K562 (cell line): Measurements from ENCODE around the gene SAFB. TPM values are rescaled to one million over a fixed set of nuclear protein-coding genes. Genes with fewer than 3 reads are reported as not detected.
A peak's percentile ranks its signal among the peaks of the same experiment; 100 is the strongest.

Source experiments
- AFF1 ChIP-seq, 2 experiments: fragments of 450-650 bp; IDR thresholded peaks; 2 replicates each; pipeline ENCODE4 v1.6.1; 2018; ENCODE audit warnings: mild to moderate bottlenecking in 2 of 2, low read depth in 1 of 2; ENCODE audit not compliant: partially characterized antibody in 2 of 2
- AFF4 ChIP-seq: sonication (generic); formaldehyde crosslinking; IDR thresholded peaks from 2 replicates; pipeline ENCODE4 v1.8.0; 2023; ENCODE audit warnings: mild to moderate bottlenecking, missing genetic modification reagents
- CBFB ChIP-seq: sonication (generic); formaldehyde crosslinking; IDR thresholded peaks from 2 replicates; pipeline ENCODE4 v1.4.0; 2020; ENCODE audit warnings: mild to moderate bottlenecking, missing genetic modification reagents
- PHF21A ChIP-seq: fragments of 450-650 bp; IDR thresholded peaks from 2 replicates; pipeline ENCODE4 v1.6.1; 2017; ENCODE audit warnings: low read depth, borderline replicate concordance
- REST ChIP-seq, 2 experiments: fragments of 450-650 bp; formaldehyde crosslinking in 1 of 2; IDR thresholded peaks; 2 replicates each; pipeline versions ENCODE4 v1.4.0 to v1.6.1; 2014 to 2020; ENCODE audit warnings: mild to moderate bottlenecking in 2 of 2, borderline replicate concordance in 1 of 2, low read depth in 1 of 2
- polyA plus RNA-seq, 8 experiments: library from polyadenylated mRNA; depleted of rRNA in 4 of 8; stranded (reverse) in 5 of 8; unstranded in 3 of 8; fragments of >200 nt; fragmentation: Nextera tagmentation in 2 of 8; fragmentation: Illumina TruSeq in 1 of 8; extraction: Ambion mirVana in 2 of 8; extraction: Trizol in 1 of 8; gene quantifications; 2 replicates each; pipeline versions ENCODE4 v1.2.1 to v1.2.3, GENCODE V29; 2011 to 2014; ENCODE audit warnings: inconsistent platforms in 1 of 8, missing spikeins in 1 of 8
- total RNA-seq, 7 experiments: library from RNA; depleted of rRNA in 6 of 7; stranded (reverse); fragments of >200 nt in 6 of 7; fragmentation: Illumina TruSeq in 2 of 7; extraction: Trizol in 2 of 7; gene quantifications; 2 replicates each; pipeline versions ENCODE4 v1.2.1 to v1.2.3, GENCODE V29; 2011 to 2021; ENCODE audit warnings: low replicate concordance in 1 of 7

SAFB gene
- total and polyA plus RNA-seq, 9 of the 15 experiments (the other 6 are each of a cell fraction or from before 2014, with no cell fraction given) = 1.1 to 151 (median 83.1) TPM

GRCh38 chr19:5686647-5687359 lies 63.9 kb downstream of the SAFB start (continued):
- TF ChIP-seq REST (IDR thresholded peaks at IDR 0.05; ENCODE audit: borderline replicate concordance) (peak; percentile 26; the same call in 1 of the 2 replicates), REST (CRISPR knock-in tag; IDR thresholded peaks at IDR 0.05; ENCODE audit: low read depth) (0 out of 2 replicates have a peak, but pooled peaks have one; percentile 13), AFF1 (IDR thresholded peaks at IDR 0.05; ENCODE audit: low read depth in 1 of 2, partially characterized antibody in 2 of 2) (no peak), PHF21A (no peak), AFF4 (no peak), CBFB (CRISPR knock-in tag) (no peak)
